Ecto neural progenitor cell (in vitro differentiated cells): ENCODE results near the gene HOXA4.
A peak's percentile ranks its signal among the peaks of the same experiment; 100 is the strongest.

Experiments used
- DNase-seq: peaks from one replicate; pipeline ENCODE4 v3.0.0-alpha.2; 2018; ENCODE audit warnings: low spot score

HOXA4 gene

DNA sequence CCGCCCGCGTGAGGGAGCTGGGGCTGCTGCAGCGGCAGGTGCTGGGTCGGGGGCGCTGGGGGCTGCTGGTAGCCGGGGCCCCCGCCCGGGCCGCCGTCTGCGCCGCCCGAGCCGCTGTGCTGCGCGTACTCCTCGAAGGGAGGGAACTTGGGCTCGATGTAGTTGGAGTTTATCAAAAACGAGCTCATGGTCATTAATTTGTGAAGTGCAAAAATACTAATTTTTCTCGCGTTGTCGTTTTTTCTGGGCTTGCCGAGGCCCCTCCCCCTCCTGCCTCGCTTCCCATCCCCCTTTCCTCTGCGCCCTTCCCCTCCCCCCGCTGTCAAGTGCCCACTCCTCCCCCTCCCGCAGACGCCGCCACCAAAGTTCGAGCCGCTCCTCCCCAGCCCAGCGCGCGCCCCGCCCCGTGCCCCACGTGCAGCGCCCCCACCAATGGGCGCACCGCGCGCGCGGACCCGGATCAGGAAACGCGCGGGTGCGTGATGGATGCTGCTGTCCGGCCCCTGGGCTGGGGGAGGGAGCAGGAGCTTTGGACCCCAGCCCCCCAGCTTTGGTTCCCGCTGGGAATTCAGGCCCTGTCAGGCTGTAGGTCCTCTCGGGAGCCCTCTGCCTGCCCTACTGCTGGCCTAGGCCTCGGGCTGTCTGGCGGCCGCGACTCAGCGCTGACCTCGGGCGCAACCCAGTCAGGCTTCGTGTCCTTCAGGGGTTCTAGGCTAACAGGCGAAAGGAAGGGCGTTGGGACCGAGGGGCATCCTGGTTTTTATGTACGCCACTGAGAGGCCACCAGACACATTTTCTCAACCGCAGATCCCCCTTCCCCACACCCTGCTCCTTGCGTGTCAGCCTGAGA is at the start of gene HOXA4:
Gene HOXA4, minus strand, starts transcription at position 218 of the 850 bp plus-strand sequence. Its CDS starts 24 bp downstream, at position 194.
- peak; percentile 82 for DNase-seq

DNA sequence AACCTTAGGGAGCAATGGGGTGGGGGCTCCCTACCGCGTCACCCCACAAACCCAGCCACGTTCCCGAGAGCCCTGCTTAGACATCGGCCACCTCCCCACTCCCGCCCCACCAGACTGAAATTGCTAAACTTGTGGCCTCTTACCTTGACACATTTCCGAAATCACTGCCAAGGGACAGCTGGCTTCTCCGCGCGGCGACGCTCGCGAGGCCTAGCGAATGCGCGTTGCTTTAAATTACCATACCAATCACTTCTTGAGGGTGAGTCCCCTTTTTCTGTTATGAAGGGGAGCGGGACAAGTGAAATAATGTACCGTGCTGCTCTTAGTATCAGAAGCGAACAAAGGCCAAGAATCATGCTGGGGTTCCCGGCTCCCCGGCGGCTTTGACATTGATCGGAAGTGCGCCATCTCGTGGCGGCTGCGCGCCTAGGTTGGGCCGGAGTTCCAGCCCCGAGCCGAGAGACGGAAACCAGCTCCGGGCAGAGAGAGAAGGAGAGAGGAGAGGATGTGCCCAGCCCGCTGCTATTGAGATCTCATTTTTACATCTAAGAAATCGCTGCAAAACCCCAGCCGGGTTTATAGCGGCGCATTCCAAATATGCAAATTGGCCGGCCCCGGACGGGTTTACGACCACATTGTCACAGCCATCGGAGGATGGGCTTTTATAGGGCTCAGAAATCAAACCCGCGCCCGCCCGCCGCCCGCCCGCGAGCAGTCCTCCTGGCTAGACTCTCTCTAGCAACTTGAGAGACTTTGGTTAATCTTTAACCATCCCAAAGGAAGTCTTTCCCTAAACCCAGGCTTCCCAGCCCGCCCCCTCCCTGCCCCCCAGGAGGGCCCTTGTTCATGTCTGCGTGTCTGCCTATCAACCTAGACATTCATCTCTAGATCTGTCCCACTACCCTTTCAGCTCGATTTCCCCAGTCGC is 49.2 kb upstream of the HOXA4 start:
- DNase-seq = no peak

DNA sequence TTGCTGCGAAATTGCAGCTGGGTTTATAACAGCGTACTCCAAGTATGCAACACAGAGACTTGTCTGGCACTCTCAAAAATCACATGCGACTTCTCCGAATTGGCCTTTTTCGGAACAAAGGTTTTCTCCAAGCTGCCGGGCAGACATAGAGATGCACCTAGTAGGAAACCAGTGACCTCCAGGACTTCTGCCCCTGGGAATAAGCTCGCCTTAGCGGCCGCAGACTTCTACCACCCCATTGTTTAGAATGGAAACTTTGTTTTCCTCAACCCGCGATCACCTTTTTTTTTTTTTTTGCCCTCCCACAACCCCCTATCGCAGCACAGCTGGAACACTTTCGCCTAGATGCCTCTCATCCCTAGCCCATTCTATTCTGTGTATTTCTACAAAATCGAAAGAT is 48.5 kb upstream of the HOXA4 start:
- DNase-seq = no peak

DNA sequence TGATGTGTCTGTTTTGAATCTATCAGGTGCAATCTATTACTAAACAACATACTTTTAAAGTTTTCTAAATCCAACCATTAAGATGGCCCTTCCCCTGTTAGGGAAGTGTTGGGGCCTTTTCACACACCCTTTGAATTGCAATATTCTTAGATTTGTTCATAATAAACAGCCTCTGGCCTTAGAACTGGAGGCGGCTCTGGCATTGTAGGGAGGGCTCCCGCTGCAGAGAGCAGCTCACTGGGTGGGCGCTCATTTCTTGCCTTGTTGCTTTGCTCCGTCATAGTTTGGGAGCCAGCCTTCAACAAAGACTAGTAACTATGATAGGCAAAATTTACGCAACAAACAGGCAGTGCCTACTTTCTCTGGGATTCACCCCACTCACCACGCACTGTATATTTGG is 47.8 kb upstream of the HOXA4 start:
- DNase-seq = no peak

DNA sequence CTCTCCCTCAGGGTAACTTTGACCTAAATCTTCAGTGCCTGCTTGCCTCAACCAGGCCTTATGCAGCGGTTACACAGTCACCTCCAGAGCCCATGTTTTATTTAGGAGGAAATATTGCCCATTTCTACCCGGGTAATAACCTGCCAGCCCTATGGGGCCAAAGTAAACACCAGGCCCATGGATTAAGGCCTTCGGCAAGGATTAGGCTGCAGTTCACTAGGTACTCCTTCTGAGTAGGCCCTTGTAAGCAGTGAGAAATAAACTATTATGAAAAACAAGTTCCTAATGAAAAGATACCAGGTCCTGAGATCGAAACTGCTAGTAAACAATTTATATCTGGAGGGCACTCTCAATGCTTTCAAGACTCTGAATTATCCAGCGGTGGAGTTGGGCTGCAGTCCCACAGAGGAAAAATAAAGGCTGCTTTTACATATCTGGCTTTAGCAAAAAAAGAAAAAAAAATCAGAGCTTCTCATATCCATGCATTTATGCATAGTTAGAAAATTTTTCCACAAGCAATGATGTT is 47.3 kb upstream of the HOXA4 start:
- DNase-seq = no peak

DNA sequence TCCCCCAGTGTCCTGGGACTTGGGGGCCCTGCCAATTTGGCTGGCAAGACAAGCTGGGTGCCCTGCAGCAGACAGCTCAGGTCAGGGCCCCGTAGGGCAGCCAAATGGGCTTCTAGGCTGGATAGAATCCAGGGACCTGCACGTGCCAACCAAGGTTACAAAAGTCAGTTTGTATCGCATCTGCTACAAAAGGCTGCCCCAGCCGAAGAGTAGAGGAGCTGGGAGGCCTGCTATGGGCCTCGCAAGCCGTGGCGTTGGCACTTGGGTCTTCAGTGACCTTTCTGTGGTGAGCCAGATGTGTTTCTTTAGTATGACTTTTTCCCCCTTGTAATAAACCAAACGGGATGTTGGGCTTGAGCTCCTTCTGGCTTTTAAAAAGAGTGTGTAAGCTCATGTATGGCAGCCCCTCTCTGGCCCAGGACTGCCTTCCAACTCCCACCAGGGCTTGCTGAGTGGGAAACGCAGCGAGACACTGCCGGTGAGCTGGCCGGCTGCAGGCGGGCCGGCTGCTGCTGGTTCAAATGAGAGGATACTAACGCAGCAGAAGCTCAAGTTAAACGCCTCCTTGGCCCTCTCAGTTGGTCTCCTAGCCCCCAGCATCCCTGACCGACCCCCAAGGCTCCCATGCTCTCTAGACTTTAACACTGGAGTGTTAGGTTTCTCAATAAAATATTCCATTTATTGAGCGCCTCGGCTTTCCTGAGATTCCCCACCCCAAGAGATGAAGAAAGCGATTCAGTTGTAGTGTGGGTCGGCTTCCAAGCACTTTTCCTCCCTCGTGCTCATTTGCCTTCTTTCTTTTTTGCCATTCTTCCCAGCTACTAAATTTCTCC is 46.6 kb upstream of the HOXA4 start:
- no peak for DNase-seq

DNA sequence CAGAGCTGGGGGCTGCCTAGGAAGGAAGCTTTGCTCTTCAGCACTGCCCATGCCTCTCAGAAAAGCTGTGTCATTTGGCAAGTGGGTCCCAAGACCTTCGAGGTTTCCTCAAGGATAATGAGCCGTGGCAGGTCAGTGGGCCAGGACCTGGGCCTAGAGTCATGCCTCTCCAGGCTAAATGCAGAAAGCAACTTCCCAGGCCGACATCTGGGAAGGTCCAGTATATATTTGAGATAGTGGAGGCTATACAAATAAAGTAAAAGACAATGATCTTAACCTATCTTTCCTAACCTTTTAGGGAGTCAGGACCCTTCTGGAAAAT is 45.9 kb upstream of the HOXA4 start:
- DNase-seq = no peak

DNA sequence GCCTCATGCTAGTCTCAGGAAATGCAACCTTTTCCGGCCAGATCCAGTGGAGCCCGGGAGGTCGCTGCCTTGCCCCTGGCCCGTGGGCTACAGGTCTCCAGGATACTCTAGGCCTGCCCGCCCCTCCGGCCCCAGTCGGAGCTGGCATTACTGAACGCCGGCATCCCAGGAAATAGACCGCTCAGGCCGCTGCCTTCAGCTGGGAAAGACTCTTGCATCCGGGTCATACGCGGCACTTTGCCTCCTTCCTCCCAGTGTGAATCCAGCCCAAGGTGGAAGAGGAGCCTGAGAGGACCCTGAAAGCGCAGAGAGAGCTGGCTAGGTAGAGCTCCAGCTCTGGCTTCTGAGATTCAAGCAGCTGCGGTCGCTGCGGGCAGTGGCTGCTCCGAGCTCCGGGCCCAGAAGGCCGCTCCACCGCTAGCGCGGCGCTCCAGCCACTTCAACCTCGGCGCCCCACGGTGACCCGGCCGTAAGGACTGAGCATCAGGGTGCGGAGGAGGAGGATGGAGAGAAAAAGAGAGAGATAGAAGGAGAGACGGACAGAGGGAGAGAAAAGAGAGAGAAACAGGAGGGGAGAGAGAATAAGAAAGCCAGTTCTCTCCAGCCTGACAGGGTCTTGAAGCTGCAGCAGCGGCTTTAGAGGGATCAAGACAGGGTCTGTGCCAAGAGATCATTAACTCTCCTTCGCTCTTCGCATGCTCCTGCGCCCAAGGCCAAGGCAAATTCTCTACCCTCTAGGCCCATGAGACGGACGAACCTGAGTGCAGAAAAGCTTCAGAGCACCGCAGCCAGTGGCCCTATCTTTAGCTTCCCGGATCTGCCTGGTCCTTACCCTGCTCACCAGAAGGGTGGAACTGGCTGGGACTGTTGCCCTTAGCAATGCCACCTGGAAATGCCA is 45.3 kb upstream of the HOXA4 start:
- no peak for DNase-seq

DNA sequence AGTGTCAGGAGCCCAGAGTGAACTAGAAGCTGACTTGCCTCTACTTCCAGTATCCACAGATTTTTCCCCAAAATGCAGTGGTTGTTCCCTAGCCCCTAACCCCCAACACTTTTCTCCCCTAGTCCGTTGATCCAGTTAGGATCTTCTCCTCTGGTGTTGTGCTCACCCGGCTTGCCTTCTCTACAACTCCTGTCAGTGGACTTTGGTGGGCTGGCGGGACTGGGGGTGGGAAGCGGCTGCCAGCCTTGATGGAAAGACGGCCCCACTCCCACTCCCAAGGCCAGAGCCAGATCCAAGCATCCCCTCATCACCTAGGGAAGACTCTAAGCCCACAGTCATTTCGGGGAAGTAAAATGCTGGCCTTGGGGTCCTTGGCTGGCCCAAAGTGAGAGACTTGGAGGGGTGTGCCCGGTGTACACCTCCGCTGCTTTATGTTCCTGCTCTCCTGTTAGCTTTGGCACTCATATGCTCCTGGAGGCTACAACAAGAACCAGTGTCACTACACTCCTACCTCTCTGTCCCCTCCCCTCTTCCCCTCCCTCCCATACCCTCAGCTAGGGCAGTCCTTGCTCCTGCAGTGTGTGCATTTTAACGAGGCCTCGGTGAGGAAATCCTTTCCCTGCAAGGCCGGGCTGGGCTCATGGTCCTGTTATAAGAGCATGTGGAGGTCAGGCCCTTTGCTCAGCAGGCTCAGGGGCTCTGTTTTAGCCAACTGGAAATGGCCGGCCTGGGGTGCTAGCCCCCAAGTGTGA is 44.5 kb upstream of the HOXA4 start:
- DNase-seq = no peak

DNA sequence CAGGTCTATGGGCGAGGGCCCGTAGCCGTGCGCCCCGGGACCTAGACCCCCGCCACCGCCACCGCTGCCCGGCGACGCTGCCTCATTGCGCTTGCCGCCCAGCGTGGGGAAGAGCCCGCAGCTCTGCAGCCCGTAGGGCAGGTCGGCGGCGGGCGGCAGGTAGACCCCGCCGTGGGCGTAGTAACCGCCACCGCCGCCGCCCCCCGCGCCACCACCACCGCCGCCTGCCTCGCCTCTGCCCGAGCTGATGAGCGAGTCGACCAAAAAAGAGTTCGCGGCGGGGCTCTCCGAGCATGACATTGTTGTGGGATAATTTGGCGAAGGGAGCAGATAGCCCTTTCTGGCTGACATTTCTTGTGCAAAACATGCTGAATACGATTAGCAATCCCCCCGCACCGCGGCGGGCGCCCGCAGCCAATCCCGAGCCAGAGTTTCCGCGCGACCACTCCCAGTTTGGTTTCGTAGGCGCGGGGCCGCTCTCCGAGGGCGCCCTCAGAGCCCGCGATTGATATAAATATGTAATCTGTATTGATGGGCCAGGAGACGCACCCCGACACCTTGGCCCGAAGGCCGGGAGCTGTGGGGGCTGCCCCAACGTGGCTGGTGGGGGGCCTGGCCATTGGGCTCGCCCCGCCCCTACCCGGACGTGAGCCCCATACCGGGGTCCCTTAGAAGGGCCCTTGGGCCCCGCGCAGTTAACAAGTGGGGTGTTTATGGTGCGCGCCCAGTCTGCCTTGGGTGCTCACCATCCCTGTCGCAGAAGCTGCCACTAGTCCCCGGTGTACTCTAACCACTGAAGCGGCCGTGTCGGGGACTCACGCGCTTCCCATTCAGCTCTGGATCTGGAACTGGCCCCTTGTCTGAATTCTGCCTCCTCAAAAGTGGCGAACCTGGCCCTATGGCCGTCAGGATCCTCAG is 43.7 kb upstream of the HOXA4 start, which contains the start of gene HOXA10:
Gene HOXA10, minus strand, starts transcription at position 365 of the 918 bp plus-strand sequence. Its CDS starts 14 bp downstream, at position 351.
- DNase-seq = no peak

DNA sequence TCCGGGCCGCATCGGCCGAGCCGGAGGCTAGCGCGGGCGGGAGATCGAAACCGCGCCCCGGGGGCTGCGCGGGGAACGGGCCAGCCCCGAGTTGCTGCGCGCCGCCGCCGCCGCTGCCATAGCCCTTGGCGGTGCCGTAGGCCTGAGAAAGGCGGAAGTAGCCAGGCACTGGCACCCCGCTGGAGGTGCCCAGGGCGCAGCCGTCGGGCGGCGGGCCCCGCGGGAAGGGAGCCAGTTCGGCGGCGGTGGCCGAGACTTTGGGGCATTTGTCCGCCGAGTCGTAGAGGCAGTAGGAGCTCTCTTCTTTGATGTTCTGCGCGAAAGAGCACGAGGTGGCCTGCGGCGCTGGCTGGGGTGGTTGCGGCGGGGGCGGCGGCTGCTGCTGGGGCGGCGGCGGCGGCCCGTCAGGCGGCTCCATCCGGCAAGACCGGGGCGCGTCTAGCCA is 43.0 kb upstream of the HOXA4 start:
- no peak for DNase-seq

DNA sequence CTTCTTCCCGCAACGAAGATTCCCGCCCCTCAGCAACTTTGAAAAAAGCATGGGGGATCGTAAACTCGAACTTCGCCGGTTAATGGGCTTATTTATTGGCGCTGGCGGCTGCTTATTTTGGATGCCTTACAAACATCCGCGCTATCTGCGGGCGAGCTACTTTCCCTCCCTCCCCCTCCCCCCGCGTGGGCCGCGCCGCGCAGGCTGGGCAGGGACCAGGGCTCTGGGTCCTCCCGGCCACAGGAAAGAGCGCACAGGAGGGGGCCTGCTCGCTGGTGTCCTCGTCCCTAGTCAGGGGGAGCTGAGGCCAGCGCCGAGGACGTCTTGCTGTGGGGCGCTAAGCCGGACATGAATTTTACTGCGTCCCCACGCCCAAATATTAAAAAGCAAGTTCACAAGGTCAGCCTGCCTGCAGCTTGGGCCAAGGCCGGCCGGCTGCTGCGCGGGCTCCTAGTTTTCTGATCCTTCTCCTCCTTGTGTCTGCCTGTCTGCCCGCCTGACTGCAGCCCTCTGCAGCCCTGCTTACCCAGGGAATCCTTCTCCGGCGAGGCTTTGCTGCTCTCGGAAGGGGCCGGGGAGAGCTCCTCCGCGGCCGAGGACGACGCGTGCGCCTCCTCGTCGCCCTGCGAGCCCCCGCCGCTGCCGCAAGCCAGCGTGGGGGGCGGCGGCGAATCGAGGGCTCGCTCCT is 42.4 kb upstream of the HOXA4 start:
- no peak for DNase-seq

DNA sequence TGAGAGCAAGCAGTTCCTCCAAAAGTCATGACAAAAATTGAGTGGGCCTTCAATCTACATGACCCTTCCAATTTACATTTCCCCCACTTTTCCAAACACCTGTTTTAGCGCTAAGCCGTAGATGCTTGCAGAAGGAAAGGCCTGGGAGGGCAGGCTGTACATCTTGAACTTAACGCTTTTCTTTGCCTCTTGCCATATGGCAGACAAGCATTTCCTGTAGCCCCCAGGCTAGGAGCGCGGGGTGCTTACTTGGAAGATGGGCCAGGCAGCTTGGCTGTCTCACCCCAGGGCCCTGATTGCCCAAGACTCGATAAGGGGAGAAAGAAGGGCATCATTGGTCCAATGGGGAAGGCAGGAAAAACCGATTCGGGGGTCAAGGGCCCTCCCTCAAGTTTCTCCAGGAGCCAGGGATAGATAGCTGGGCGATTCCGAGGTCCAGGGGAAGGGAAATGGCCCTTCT is 41.8 kb upstream of the HOXA4 start:
- DNase-seq = no peak

DNA sequence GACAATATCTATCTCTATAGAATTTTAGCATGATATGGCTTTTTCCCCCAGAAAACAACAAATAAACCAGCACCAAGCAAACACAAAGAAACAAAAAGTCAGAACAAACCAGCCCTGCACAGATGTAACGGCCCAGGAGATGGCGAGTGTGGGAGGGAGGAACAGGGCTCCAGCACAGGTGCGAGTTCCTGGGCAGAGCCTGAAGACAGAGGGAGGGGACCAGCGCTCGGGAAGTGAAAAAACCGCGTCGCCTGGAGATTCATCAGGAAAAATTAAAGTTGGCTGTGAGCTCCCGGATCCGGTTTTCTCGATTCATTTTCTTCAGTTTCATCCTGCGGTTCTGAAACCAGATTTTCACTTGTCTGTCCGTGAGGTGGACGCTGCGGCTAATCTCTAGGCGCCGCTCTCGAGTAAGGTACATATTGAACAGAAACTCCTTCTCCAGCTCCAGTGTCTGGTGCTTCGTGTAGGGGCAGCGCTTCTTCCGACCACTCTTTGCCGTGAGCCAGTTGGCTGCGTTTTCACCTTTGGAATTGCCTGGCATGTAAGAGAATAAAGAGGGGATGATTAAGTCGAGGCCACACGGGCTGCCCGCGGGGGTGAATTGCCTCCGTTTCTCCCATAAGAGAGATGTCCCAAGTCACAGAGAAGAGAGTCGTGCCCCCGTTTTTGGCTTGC is 41.2 kb upstream of the HOXA4 start:
- no peak for DNase-seq

DNA sequence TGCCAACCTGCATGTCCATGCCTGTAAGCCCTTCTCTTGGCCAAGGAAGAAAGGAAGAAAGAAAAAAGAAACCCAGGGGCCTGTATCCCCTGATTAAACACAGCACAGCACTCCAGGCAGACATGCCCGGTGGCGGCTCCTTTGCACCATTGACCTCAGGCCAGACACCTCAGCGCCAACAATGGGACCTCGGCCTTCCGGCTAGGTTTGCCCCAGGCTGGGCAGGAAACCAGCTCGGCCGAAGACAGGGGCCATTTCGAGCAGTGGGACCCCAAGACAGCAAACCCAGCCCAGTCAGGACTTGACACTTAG is 40.7 kb upstream of the HOXA4 start:
- no peak for DNase-seq

DNA sequence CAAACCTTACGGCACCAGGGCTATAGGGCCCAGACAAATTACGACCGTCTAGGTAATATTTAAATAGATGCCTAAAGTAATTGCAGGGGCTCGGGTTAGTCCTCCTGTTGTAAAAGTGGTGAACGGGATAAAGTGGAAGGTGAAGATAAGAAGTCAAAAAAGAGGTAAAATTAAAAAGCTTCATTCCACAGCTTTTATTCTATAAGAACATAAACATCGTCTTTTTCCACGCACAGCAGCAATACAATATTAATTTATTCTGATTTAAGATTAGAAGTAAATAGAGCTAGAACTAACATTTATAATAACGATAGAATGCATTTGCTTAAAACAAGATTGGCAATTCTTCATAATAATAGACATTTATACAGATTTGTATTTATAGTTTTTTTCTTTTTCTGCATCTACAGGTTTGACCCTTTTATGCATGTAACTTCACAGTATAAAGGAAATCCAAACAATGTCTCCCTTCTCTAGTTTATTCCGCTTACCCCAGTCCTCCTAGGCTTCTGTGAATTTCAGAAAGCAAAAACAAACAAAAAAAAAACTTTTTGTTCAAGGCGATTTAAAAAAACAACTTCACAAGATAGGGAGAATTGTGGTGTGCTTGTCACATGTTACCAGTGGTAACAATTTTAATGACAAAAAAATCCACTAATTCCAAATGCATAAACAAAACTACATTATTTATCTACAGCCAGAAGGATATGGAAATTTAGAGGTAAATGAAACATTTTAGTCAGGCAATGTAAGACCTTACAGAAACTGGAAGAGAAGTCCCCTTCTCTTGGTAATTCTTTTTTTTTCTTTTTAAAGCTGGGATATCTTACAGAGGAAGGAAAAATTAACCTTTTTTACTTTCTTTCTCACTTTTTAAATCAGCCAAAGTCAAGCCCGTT is 40.1 kb upstream of the HOXA4 start:
- no peak for DNase-seq
